Ishikawa (cell line): ENCODE data around the gene TAGAP.

Source experiments
- EP300 ChIP-seq: IDR thresholded peaks from 2 replicates; pipeline ENCODE4 v1.6.1; 2012; ENCODE audit warnings: borderline replicate concordance
- FOXM1 ChIP-seq: IDR thresholded peaks from 2 replicates; pipeline ENCODE4 v1.6.1; 2012; ENCODE audit warnings: low read depth, borderline replicate concordance
- TAF1 ChIP-seq: IDR thresholded peaks from 2 replicates; pipeline ENCODE4 v1.6.1; 2012; ENCODE audit warnings: low read depth, mild to moderate bottlenecking

GRCh38 chr6:159002432-159003155 is 42.2 kb downstream of the TAGAP start:
- TF ChIP-seq TAF1, result no peak
- no peak for TF ChIP-seq EP300
- no peak for TF ChIP-seq FOXM1
